ENCODE results near the gene CD300LD. TPM values are rescaled to one million over a fixed set of nuclear protein-coding genes. Genes with fewer than 3 reads are reported as not detected.

CD300LD gene
- total and polyA plus RNA-seq, 2 experiments from 2014 or later = not detected

DNA sequence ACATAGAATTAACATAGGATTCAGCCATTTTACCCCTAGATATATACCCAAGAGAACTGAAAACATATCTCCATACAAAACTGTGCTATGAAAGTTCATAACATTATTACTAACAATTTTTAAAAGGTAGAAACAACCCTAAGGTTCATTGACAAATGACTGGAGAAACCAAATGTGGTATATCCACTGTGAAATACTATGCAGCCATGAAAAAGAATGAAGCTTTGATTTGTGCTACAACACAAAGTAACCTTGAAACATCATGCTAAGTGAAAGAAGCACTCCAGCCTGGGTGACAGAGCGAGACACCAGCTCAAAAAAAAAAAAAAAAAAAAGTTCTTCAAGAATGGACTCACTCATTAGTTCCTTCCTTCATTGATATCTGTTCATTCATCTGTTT lies 580 bp downstream of the CD300LD start:
- no peaks in the 10 kb centered on the region for H3K4me1 Mint-ChIP-seq
- no peaks in the 10 kb centered on the region for H3F3A ChIP-seq (replicated peaks; ENCODE audit: low read depth)
- H3K9me3 Mint-ChIP-seq = no peaks in the 10 kb centered on the region
- no peaks in the 10 kb centered on the region for H3K79me2 ChIP-seq (replicated peaks; ENCODE audit: insufficient read depth)
- no peaks in the 10 kb centered on the region for H3K9me2 ChIP-seq (ENCODE audit: insufficient read depth)
- DNase-seq (ENCODE audit: low spot score) = no peak
- no peak for ATAC-seq
- H2AFZ ChIP-seq = no peak overlapping the region
- H3K4me3 ChIP-seq = no peak overlapping the region
- no peak overlapping the region for H3K4me3 Mint-ChIP-seq
- no peaks in the 10 kb centered on the region for H4K20me1 ChIP-seq (replicated peaks; ENCODE audit: insufficient read depth)
- TF ChIP-seq STAT1 (IDR thresholded peaks at IDR 0.05; ENCODE audit: unreplicated experiment) (no peak), NANOG (IDR thresholded peaks at IDR 0.05; ENCODE audit: borderline replicate concordance) (no peak), CREB1 (CRISPR knock-in tag; IDR thresholded peaks at IDR 0.05; ENCODE audit: low read depth) (no peak), ZNF331 (CRISPR knock-in tag; IDR thresholded peaks at IDR 0.05; ENCODE audit: low read depth) (no peak), ZNF114 (CRISPR knock-in tag; IDR thresholded peaks at IDR 0.05) (no peak), EZH2phosphoT487 (IDR thresholded peaks at IDR 0.05; ENCODE audit: unreplicated experiment) (no peak), JUNB (IDR thresholded peaks at IDR 0.05; ENCODE audit: unreplicated experiment) (no peak), POLR2AphosphoS5 (IDR thresholded peaks at IDR 0.05; ENCODE audit: low read depth) (no peak), EZH2 (IDR thresholded peaks at IDR 0.05; ENCODE audit: low read depth, unreplicated experiment) (no peak)
- TF ChIP-seq, protein P1, sequence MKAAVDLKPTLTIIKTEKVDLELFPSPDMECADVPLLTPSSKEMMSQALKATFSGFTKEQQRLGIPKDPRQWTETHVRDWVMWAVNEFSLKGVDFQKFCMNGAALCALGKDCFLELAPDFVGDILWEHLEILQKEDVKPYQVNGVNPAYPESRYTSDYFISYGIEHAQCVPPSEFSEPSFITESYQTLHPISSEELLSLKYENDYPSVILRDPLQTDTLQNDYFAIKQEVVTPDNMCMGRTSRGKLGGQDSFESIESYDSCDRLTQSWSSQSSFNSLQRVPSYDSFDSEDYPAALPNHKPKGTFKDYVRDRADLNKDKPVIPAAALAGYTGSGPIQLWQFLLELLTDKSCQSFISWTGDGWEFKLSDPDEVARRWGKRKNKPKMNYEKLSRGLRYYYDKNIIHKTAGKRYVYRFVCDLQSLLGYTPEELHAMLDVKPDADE (IDR thresholded peaks at IDR 0.05) = no peak
- TF ChIP-seq, protein P2, sequence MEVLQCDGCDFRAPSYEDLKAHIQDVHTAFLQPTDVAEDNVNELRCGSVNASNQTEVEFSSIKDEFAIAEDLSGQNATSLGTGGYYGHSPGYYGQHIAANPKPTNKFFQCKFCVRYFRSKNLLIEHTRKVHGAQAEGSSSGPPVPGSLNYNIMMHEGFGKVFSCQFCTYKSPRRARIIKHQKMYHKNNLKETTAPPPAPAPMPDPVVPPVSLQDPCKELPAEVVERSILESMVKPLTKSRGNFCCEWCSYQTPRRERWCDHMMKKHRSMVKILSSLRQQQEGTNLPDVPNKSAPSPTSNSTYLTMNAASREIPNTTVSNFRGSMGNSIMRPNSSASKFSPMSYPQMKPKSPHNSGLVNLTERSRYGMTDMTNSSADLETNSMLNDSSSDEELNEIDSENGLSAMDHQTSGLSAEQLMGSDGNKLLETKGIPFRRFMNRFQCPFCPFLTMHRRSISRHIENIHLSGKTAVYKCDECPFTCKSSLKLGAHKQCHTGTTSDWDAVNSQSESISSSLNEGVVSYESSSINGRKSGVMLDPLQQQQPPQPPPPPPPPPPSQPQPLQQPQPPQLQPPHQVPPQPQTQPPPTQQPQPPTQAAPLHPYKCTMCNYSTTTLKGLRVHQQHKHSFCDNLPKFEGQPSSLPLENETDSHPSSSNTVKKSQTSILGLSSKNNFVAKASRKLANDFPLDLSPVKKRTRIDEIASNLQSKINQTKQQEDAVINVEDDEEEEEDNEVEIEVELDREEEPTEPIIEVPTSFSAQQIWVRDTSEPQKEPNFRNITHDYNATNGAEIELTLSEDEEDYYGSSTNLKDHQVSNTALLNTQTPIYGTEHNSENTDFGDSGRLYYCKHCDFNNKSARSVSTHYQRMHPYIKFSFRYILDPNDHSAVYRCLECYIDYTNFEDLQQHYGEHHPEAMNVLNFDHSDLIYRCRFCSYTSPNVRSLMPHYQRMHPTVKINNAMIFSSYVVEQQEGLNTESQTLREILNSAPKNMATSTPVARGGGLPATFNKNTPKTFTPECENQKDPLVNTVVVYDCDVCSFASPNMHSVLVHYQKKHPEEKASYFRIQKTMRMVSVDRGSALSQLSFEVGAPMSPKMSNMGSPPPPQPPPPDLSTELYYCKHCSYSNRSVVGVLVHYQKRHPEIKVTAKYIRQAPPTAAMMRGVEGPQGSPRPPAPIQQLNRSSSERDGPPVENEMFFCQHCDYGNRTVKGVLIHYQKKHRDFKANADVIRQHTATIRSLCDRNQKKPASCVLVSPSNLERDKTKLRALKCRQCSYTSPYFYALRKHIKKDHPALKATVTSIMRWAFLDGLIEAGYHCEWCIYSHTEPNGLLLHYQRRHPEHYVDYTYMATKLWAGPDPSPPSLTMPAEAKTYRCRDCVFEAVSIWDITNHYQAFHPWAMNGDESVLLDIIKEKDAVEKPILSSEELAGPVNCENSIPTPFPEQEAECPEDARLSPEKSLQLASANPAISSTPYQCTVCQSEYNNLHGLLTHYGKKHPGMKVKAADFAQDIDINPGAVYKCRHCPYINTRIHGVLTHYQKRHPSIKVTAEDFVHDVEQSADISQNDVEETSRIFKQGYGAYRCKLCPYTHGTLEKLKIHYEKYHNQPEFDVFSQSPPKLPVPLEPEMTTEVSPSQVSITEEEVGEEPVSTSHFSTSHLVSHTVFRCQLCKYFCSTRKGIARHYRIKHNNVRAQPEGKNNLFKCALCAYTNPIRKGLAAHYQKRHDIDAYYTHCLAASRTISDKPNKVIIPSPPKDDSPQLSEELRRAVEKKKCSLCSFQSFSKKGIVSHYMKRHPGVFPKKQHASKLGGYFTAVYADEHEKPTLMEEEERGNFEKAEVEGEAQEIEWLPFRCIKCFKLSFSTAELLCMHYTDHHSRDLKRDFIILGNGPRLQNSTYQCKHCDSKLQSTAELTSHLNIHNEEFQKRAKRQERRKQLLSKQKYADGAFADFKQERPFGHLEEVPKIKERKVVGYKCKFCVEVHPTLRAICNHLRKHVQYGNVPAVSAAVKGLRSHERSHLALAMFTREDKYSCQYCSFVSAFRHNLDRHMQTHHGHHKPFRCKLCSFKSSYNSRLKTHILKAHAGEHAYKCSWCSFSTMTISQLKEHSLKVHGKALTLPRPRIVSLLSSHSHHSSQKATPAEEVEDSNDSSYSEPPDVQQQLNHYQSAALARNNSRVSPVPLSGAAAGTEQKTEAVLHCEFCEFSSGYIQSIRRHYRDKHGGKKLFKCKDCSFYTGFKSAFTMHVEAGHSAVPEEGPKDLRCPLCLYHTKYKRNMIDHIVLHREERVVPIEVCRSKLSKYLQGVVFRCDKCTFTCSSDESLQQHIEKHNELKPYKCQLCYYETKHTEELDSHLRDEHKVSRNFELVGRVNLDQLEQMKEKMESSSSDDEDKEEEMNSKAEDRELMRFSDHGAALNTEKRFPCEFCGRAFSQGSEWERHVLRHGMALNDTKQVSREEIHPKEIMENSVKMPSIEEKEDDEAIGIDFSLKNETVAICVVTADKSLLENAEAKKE (CRISPR knock-in tag; IDR thresholded peaks at IDR 0.05) = no peak
- TF ChIP-seq, protein P3, sequence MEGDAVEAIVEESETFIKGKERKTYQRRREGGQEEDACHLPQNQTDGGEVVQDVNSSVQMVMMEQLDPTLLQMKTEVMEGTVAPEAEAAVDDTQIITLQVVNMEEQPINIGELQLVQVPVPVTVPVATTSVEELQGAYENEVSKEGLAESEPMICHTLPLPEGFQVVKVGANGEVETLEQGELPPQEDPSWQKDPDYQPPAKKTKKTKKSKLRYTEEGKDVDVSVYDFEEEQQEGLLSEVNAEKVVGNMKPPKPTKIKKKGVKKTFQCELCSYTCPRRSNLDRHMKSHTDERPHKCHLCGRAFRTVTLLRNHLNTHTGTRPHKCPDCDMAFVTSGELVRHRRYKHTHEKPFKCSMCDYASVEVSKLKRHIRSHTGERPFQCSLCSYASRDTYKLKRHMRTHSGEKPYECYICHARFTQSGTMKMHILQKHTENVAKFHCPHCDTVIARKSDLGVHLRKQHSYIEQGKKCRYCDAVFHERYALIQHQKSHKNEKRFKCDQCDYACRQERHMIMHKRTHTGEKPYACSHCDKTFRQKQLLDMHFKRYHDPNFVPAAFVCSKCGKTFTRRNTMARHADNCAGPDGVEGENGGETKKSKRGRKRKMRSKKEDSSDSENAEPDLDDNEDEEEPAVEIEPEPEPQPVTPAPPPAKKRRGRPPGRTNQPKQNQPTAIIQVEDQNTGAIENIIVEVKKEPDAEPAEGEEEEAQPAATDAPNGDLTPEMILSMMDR (conservative IDR thresholded peaks at IDR 0.05; ENCODE audit: low read depth in 2 of 2) = no peak
- TF ChIP-seq, protein P4, sequence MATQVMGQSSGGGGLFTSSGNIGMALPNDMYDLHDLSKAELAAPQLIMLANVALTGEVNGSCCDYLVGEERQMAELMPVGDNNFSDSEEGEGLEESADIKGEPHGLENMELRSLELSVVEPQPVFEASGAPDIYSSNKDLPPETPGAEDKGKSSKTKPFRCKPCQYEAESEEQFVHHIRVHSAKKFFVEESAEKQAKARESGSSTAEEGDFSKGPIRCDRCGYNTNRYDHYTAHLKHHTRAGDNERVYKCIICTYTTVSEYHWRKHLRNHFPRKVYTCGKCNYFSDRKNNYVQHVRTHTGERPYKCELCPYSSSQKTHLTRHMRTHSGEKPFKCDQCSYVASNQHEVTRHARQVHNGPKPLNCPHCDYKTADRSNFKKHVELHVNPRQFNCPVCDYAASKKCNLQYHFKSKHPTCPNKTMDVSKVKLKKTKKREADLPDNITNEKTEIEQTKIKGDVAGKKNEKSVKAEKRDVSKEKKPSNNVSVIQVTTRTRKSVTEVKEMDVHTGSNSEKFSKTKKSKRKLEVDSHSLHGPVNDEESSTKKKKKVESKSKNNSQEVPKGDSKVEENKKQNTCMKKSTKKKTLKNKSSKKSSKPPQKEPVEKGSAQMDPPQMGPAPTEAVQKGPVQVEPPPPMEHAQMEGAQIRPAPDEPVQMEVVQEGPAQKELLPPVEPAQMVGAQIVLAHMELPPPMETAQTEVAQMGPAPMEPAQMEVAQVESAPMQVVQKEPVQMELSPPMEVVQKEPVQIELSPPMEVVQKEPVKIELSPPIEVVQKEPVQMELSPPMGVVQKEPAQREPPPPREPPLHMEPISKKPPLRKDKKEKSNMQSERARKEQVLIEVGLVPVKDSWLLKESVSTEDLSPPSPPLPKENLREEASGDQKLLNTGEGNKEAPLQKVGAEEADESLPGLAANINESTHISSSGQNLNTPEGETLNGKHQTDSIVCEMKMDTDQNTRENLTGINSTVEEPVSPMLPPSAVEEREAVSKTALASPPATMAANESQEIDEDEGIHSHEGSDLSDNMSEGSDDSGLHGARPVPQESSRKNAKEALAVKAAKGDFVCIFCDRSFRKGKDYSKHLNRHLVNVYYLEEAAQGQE (IDR thresholded peaks at IDR 0.05; ENCODE audit: unreplicated experiment) = no peak
- no peaks in the 10 kb centered on the region for H3K36me3 Mint-ChIP-seq (ENCODE audit: low read depth)
- no peaks in the 10 kb centered on the region for H3K36me3 ChIP-seq (ENCODE audit: insufficient read depth)
- H3K27me3 ChIP-seq (ENCODE audit: insufficient read depth) = no peaks in the 10 kb centered on the region
- no peak overlapping the region for H3K4me2 ChIP-seq
- H3K27ac Mint-ChIP-seq = no peak overlapping the region
- no peaks in the 10 kb centered on the region for H3K4me1 ChIP-seq (ENCODE audit: insufficient read depth)
- H3K27ac ChIP-seq (ENCODE audit: low read depth) = no peak overlapping the region
- H3K27me3 Mint-ChIP-seq (ENCODE audit: insufficient read depth, low read depth, poor library complexity) = peaks cover 5% of the 10 kb centered on the region

Data from GM23338 (cell line).